ENCODE results near the gene PLPP3. TPM values are rescaled to one million over a fixed set of nuclear protein-coding genes. Genes with fewer than 3 reads are reported as not detected.

PLPP3 gene
- total RNA-seq, 1 donor from 2014 or later: 101 TPM

GRCh38 chr1:56561227-56562019, 17.9 kb downstream of the PLPP3 start:
- DNase-seq: no peak
- Histone ChIP-seq H3K36me3 (no peaks in the 10 kb centered on the region), H3K4me3 (peak overlapping the region; percentile 29), H3K27me3 (ENCODE audit: low read depth) (no peaks in the 10 kb centered on the region), H3K9me3 (replicated peaks) (no peaks in the 10 kb centered on the region), H3K27ac (replicated peaks) (peak overlapping the region; percentile 75), H3K4me1 (peaks cover 96% of the 10 kb centered on the region)
- intact Hi-C loops (cut with micrococcal nuclease): no loop called here
- TF ChIP-seq, protein P1, sequence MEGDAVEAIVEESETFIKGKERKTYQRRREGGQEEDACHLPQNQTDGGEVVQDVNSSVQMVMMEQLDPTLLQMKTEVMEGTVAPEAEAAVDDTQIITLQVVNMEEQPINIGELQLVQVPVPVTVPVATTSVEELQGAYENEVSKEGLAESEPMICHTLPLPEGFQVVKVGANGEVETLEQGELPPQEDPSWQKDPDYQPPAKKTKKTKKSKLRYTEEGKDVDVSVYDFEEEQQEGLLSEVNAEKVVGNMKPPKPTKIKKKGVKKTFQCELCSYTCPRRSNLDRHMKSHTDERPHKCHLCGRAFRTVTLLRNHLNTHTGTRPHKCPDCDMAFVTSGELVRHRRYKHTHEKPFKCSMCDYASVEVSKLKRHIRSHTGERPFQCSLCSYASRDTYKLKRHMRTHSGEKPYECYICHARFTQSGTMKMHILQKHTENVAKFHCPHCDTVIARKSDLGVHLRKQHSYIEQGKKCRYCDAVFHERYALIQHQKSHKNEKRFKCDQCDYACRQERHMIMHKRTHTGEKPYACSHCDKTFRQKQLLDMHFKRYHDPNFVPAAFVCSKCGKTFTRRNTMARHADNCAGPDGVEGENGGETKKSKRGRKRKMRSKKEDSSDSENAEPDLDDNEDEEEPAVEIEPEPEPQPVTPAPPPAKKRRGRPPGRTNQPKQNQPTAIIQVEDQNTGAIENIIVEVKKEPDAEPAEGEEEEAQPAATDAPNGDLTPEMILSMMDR (IDR thresholded peaks at IDR 0.05; ENCODE audit: borderline replicate concordance): no peak

DNA sequence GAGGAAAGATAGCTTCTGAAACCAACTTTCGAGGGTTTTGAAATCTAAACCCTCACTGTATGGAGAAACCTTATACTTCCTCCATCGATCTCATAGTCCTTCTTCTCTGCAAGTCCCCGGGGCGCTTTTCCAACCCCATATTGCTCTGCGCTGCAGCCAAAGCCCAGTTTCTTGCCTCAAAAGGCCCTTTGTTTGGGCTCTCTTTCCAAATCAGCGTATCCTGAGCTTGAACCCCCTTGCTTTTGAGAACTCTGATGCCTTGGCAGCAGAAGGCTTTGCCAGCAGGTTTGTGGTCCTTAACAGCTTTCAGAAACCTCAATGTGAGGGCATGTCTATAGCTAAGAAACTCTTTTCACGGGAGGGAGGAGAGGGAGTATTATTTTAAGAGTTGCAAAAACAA, 21.6 kb downstream of the PLPP3 start:
- Histone ChIP-seq H3K4me1 (peaks cover 96% of the 10 kb centered on the region), H3K9me3 (replicated peaks) (no peaks in the 10 kb centered on the region), H3K27me3 (ENCODE audit: low read depth) (no peaks in the 10 kb centered on the region), H3K4me3 (no peak overlapping the region), H3K36me3 (no peaks in the 10 kb centered on the region), H3K27ac (replicated peaks) (peak overlapping the region; percentile 44)
- TF ChIP-seq, protein P1 (IDR thresholded peaks at IDR 0.05; ENCODE audit: borderline replicate concordance): no peak
- DNase-seq: no peak
- intact Hi-C loops (cut with micrococcal nuclease): no loop called here

DNA sequence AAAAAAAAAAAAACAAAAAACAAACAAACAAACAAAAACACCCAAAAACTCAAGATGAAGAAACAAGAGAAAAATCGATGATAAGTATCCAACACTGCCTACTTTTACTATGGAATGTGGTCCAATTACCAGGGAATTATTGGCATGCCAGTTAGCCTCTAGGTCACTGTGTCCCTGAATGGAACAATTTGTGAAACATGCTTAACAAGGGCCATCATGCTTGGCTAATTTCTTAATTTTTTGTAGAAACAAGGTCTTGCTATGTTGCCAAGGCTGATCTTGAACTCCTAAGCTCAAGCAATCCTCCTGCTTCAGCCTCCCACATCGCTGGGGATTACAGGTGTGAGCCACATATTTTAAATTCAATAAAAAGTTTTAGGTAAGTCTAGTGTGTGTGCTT, 23.9 kb downstream of the PLPP3 start:
- H3K4me1 ChIP-seq: peaks cover 96% of the 10 kb centered on the region
- TF ChIP-seq, protein P1 (IDR thresholded peaks at IDR 0.05; ENCODE audit: borderline replicate concordance): no peak
- peak overlapping the region; percentile 86 for H3K27ac ChIP-seq (replicated peaks)

DNA sequence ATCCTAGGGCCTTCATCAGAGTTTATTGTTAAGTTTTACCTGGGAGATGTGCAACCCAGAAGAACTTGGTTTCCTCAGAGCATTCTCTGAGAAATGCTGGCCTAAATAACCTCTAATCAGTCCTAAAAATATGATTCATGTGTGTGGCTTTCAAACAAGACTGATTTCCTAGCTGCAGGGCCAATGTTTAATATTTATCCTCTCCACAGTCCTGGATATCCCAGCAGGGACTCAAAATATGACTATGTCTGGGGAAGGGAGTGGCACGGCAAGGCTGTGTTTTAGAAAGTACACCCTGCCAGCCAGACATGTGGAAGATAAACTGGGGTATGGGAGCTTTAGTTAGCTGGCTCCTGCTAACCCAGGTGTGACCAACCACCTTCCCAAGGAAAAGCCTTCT, 26.3 kb downstream of the PLPP3 start:
- H3K4me3 ChIP-seq: no peak overlapping the region
- H3K9me3 ChIP-seq (replicated peaks): no peaks in the 10 kb centered on the region
- intact Hi-C loops (cut with micrococcal nuclease): no loop called here
- TF ChIP-seq, protein P1 (IDR thresholded peaks at IDR 0.05; ENCODE audit: borderline replicate concordance): no peak
- peaks cover 98% of the 10 kb centered on the region for H3K4me1 ChIP-seq
- DNase-seq: no peak
- H3K27ac ChIP-seq (replicated peaks): peak overlapping the region; percentile 86
- no peaks in the 10 kb centered on the region for H3K36me3 ChIP-seq
- no peaks in the 10 kb centered on the region for H3K27me3 ChIP-seq (ENCODE audit: low read depth)

More for the DNA sequence above, 23.9 kb downstream of the PLPP3 start:
- intact Hi-C loops (cut with micrococcal nuclease): no loop called here
- Histone ChIP-seq H3K36me3 (no peaks in the 10 kb centered on the region), H3K27me3 (ENCODE audit: low read depth) (no peaks in the 10 kb centered on the region), H3K9me3 (replicated peaks) (no peaks in the 10 kb centered on the region), H3K4me3 (no peak overlapping the region)
- DNase-seq: no peak

GRCh38 chr1:56552349-56552748, 27.0 kb downstream of the PLPP3 start:
- Histone ChIP-seq H3K4me3 (no peak overlapping the region), H3K9me3 (replicated peaks) (no peaks in the 10 kb centered on the region), H3K27me3 (ENCODE audit: low read depth) (no peaks in the 10 kb centered on the region), H3K36me3 (no peaks in the 10 kb centered on the region), H3K27ac (replicated peaks) (peak overlapping the region; percentile 86), H3K4me1 (peaks cover 98% of the 10 kb centered on the region)
- DNase-seq: no peak
- TF ChIP-seq, protein P1 (IDR thresholded peaks at IDR 0.05; ENCODE audit: borderline replicate concordance): no peak
- intact Hi-C loops (cut with micrococcal nuclease): no loop called here

Measured in left ventricle myocardium inferior (tissue), 1 donor.